Sigmoid colon (tissue), 4 donors: ENCODE data around the gene THRSP.

Experiments
- CTCF ChIP-seq, 4 experiments: fragments of 450-650 bp in 3 of 4; fragments of 200-600 bp in 1 of 4; IDR thresholded peaks; one replicate each; pipeline ENCODE4 v1.5.1; 2016 to 2019; ENCODE audit warnings: antibody characterized with exemption in 4 of 4, mild to moderate bottlenecking in 3 of 4, moderate library complexity in 2 of 4
- EP300 ChIP-seq, 4 donors: sonication (generic); formaldehyde crosslinking; IDR thresholded peaks; one replicate each; pipeline ENCODE4 v1.6.1; 2017; ENCODE audit warnings: antibody characterized with exemption in 4 of 4
- POLR2A ChIP-seq, 2 donors: fragments of 450-650 bp; IDR thresholded peaks; one replicate each; pipeline ENCODE4 v1.6.1; 2016; ENCODE audit warnings: antibody characterized with exemption in 2 of 2, mild to moderate bottlenecking in 2 of 2, moderate library complexity in 2 of 2

- no peak for TF ChIP-seq CTCF (IDR thresholded peaks at IDR 0.05)
- TF ChIP-seq EP300 (IDR thresholded peaks at IDR 0.05): no peak
- TF ChIP-seq POLR2A (IDR thresholded peaks at IDR 0.05): no peak
Observed at GRCh38 chr11:78020246-78020645, 43.4 kb upstream of the THRSP start.
